Spleen (tissue), 7 donors: ENCODE results near the gene NRAP.

ENCODE experiments used
- POLR2A ChIP-seq, 3 donors: fragments of 450-650 bp; IDR thresholded peaks; one replicate each; pipeline ENCODE4 v1.5.1; 2017; ENCODE audit warnings: antibody characterized with exemption in 3 of 3, mild to moderate bottlenecking in 1 of 3
- TF ChIP-seq, protein P1 (sequence below), 11 experiments: fragments of 200-600 bp in 7 of 11; fragments of 450-650 bp in 4 of 11; sonication (generic) in 4 of 11; IDR thresholded peaks in 8 of 11; conservative IDR thresholded peaks in 3 of 11; 1 replicate in 7 of 11; 2 replicates in 4 of 11; pipeline versions ENCODE4 v1.4.0 to v1.8.0; 2016 to 2021; ENCODE audit warnings: antibody characterized with exemption in 11 of 11, inconsistent platforms in 4 of 11, mild to moderate bottlenecking in 1 of 11
- donor health status: DM: no; HTN: no; CAD: no; lungs with moderate emphysema.
- donor health status: DM: no; HTN: no; CAD: no.
- donor health status: DM: no; HTN: no; CAD: no.

DNA sequence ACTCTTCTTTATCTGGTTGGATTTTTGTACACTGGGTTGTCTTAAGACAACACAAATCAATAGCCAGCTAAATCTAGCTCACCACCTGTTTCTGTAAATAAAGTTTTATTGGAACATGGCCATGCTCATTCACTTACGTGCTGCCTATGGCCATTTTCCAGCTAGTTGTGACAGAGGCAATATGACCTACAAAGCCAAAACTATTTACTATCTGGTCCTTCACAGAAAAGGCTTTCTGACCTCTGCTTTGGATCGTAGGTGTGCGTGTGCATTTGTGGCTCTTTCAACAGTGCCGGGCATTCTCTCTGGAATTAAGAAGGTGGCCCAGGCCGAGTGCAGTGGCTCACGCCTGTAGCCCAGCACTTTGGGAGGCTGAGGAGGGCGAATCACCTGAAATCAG lies 45.5 kb downstream of the NRAP start:
- TF ChIP-seq POLR2A (IDR thresholded peaks at IDR 0.05): no peak
- TF ChIP-seq, protein P1, sequence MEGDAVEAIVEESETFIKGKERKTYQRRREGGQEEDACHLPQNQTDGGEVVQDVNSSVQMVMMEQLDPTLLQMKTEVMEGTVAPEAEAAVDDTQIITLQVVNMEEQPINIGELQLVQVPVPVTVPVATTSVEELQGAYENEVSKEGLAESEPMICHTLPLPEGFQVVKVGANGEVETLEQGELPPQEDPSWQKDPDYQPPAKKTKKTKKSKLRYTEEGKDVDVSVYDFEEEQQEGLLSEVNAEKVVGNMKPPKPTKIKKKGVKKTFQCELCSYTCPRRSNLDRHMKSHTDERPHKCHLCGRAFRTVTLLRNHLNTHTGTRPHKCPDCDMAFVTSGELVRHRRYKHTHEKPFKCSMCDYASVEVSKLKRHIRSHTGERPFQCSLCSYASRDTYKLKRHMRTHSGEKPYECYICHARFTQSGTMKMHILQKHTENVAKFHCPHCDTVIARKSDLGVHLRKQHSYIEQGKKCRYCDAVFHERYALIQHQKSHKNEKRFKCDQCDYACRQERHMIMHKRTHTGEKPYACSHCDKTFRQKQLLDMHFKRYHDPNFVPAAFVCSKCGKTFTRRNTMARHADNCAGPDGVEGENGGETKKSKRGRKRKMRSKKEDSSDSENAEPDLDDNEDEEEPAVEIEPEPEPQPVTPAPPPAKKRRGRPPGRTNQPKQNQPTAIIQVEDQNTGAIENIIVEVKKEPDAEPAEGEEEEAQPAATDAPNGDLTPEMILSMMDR (IDR thresholded peaks at IDR 0.05 in 8 of 11, conservative IDR thresholded peaks at IDR 0.05 in 3 of 11): no peak
